Measurements from ENCODE around the gene EARS2.

EARS2 gene

GRCh38 chr16:23505671-23506605, 51.2 kb downstream of the EARS2 start:
- Histone ChIP-seq H3K9me3 (ENCODE audit: insufficient read depth, low read length, severe bottlenecking) (no peaks in the 10 kb centered on the region), H4K20me1 (ENCODE audit: insufficient read depth, low read length) (no peaks in the 10 kb centered on the region), H3K27me3 (ENCODE audit: insufficient read depth, low read length, poor library complexity) (no peaks in the 10 kb centered on the region), H2AFZ (ENCODE audit: low read depth, low read length) (no peak overlapping the region), H3K79me2 (ENCODE audit: insufficient read depth, low read length) (no peaks in the 10 kb centered on the region), H3K9ac (ENCODE audit: low read depth, low read length) (no peak overlapping the region), H3K4me3 (ENCODE audit: low read depth in 1 of 2, low read length in 2 of 2) (no peak overlapping the region), H3K36me3 (ENCODE audit: insufficient read depth, low read length) (no peaks in the 10 kb centered on the region), H3K4me2 (ENCODE audit: insufficient read depth, low read length) (no peak overlapping the region), H3K4me1 (ENCODE audit: insufficient read depth, low read length) (no peaks in the 10 kb centered on the region), H3K27ac (ENCODE audit: low read length) (no peak overlapping the region)
- TF ChIP-seq CTCF (IDR thresholded peaks at IDR 0.05; ENCODE audit: borderline replicate concordance, extremely low read depth, low read length, poor library complexity, severe bottlenecking): no peak
- no peak for TF ChIP-seq EZH2 (IDR thresholded peaks at IDR 0.05; ENCODE audit: borderline replicate concordance, low read depth, low read length, severe bottlenecking)
- ATAC-seq (ENCODE audit: insufficient read depth, low read depth) (no peak), DNase-seq (no peak)

GRCh38 chr16:23505180-23505665, 51.9 kb downstream of the EARS2 start:
- DNase-seq (no peak), ATAC-seq (ENCODE audit: insufficient read depth, low read depth) (no peak)
- H3K9me3 ChIP-seq (ENCODE audit: insufficient read depth, low read length, severe bottlenecking): no peaks in the 10 kb centered on the region
- H3K27ac ChIP-seq (ENCODE audit: low read length): no peak overlapping the region
- TF ChIP-seq EZH2 (IDR thresholded peaks at IDR 0.05; ENCODE audit: borderline replicate concordance, low read depth, low read length, severe bottlenecking): no peak
- no peak for TF ChIP-seq CTCF (IDR thresholded peaks at IDR 0.05; ENCODE audit: borderline replicate concordance, extremely low read depth, low read length, poor library complexity, severe bottlenecking)
- H3K36me3 ChIP-seq (ENCODE audit: insufficient read depth, low read length): no peaks in the 10 kb centered on the region
- no peak overlapping the region for H3K9ac ChIP-seq (ENCODE audit: low read depth, low read length)
- no peaks in the 10 kb centered on the region for H3K27me3 ChIP-seq (ENCODE audit: insufficient read depth, low read length, poor library complexity)
- H3K79me2 ChIP-seq (ENCODE audit: insufficient read depth, low read length): no peaks in the 10 kb centered on the region
- no peak overlapping the region for H3K4me2 ChIP-seq (ENCODE audit: insufficient read depth, low read length)
- no peak overlapping the region for H3K4me3 ChIP-seq (ENCODE audit: low read depth in 1 of 2, low read length in 2 of 2)
- H4K20me1 ChIP-seq (ENCODE audit: insufficient read depth, low read length): no peaks in the 10 kb centered on the region
- H2AFZ ChIP-seq (ENCODE audit: low read depth, low read length): no peak overlapping the region
- no peaks in the 10 kb centered on the region for H3K4me1 ChIP-seq (ENCODE audit: insufficient read depth, low read length)

GRCh38 chr16:23504453-23505179, 52.5 kb downstream of the EARS2 start:
- DNase-seq (no peak), ATAC-seq (ENCODE audit: insufficient read depth, low read depth) (no peak)
- H3K9ac ChIP-seq (ENCODE audit: low read depth, low read length): no peak overlapping the region
- H3K27me3 ChIP-seq (ENCODE audit: insufficient read depth, low read length, poor library complexity): no peaks in the 10 kb centered on the region
- no peak overlapping the region for H3K4me3 ChIP-seq (ENCODE audit: low read depth in 1 of 2, low read length in 2 of 2)
- no peak overlapping the region for H3K27ac ChIP-seq (ENCODE audit: low read length)
- H3K79me2 ChIP-seq (ENCODE audit: insufficient read depth, low read length): no peaks in the 10 kb centered on the region
- no peak overlapping the region for H2AFZ ChIP-seq (ENCODE audit: low read depth, low read length)
- no peaks in the 10 kb centered on the region for H3K4me1 ChIP-seq (ENCODE audit: insufficient read depth, low read length)
- no peaks in the 10 kb centered on the region for H3K9me3 ChIP-seq (ENCODE audit: insufficient read depth, low read length, severe bottlenecking)
- no peaks in the 10 kb centered on the region for H3K36me3 ChIP-seq (ENCODE audit: insufficient read depth, low read length)
- no peak for TF ChIP-seq CTCF (IDR thresholded peaks at IDR 0.05; ENCODE audit: borderline replicate concordance, extremely low read depth, low read length, poor library complexity, severe bottlenecking)
- TF ChIP-seq EZH2 (IDR thresholded peaks at IDR 0.05; ENCODE audit: borderline replicate concordance, low read depth, low read length, severe bottlenecking): no peak
- no peak overlapping the region for H3K4me2 ChIP-seq (ENCODE audit: insufficient read depth, low read length)
- no peaks in the 10 kb centered on the region for H4K20me1 ChIP-seq (ENCODE audit: insufficient read depth, low read length)

Data from DND-41 (cell line).